HG03175 (cell line): ENCODE data around the gene RAF1.
"Not testable (repeated sequence)": the region's sequence is repeated elsewhere in the genome, so short reads cannot be mapped to it uniquely, and the experiment has no call there.

Experiments
- ATAC-seq: cut with Tn5 transposase; IDR thresholded peaks from one replicate; pipeline ENCODE4 v1.9.1; 2021; ENCODE audit warnings: mild to moderate bottlenecking, moderate library complexity; ENCODE audit not compliant: unreplicated experiment

RAF1 gene

DNA sequence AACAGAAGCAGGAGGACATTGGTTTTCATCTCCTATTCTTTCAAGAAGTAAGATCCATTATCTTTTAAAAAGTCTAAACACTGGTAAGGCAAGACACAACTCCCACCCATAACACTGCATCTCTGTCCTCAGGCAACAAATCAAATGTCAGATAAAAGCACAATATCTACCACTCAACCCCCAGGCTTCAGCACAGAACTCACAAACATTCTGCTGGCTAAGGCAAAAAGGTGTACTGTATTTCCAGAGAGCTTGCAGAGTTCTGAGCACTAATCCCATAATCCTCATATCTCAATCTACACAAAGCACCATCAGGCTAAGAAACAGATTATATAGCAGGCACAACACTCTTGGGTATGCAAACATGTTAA, 20.9 kb downstream of the RAF1 start:
- no peak for ATAC-seq

DNA sequence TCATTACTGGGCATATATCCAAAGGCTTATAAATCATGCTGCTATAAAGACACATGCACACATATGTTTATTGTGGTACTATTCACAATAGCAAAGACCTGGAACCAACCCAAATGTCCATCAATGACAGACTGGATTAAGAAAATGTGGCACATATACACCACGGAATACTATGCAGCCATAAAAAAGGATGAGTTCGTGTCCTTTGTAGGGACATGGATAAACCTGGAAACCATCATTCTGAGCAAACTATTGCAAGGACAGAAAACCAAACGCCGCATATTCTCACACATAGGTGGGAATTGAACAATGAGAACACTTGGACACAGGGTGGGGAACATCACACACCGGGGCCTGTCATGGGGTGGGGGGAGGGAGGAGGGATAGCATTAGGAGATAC, 23.1 kb downstream of the RAF1 start:
- not testable (repeated sequence) for ATAC-seq

DNA sequence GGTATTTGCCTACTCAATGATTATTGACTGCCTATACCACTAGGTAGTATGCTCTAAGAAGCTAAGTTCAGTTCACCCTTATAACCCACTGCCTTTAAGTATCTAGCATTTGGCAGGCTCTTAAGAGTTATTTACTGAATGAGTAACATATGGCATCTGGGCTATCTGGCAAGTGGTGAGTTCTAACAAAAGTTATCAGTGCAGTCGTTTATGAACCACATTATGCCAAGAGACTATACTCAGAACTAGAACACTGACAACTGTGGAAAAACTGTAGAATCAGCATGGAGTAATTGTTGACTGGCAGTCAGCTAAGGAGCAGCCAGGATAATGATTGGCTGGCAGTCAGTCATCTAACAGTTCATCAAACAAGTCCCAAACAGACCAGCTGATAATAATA, 25.8 kb downstream of the RAF1 start:
- no peak for ATAC-seq

DNA sequence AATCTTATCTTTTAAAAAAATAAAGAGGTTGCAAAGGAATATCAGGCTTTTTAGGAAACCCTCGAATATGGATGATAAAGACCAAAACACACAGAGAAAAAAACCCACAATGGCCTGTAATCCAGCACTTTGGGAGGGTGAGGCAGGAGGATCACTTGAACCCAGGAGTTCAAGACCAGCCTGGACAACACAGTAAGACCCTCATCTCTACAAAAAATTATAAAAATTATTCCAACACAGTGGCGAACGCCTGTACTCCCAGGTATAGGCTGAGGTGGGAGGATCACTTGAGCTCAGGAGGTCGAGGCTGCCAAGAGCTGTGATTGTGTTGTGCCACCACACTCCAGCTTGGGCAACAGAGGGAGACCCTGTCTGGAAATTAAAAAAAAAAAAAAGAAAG, 30.8 kb downstream of the RAF1 start:
- no peak for ATAC-seq

DNA sequence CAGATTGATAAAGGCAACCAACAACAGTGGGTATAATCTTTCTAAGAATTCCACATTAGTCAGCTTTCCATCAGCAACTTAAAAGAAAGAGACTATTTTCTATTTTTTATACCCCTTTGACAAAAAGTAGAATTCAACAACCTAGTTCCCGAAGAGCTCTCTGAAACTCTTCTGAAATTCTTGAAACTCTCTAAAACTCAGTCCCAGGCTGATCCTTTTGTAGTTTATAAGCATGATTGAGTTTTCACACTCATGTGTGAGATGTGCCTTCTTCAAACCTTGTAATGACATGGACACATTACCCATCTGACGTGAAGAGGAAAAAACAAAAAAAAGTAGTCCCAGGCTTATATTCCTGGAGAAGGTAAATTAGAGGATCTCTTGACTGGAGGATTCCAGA, 31.4 kb downstream of the RAF1 start:
- ATAC-seq = no peak

DNA sequence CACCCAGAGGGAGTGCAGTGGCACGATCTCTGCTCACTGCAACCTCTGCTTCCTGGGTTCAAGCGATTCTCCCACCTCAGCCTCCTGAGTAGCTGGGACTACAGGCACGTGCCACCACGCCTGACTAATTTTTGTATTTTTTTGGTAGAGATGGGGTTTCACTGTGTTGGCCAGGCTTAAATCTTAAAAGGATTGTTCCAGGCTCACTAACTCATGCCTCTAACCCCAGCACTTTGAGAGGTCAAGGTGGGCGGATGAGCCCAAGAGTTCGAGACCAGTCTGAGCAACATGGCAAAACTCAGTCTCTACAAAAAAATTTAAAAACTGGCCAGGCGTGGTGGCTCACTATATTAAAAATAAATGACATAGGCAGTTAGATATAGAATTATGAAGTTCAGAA, 33.1 kb downstream of the RAF1 start:
- not testable (repeated sequence) for ATAC-seq

DNA sequence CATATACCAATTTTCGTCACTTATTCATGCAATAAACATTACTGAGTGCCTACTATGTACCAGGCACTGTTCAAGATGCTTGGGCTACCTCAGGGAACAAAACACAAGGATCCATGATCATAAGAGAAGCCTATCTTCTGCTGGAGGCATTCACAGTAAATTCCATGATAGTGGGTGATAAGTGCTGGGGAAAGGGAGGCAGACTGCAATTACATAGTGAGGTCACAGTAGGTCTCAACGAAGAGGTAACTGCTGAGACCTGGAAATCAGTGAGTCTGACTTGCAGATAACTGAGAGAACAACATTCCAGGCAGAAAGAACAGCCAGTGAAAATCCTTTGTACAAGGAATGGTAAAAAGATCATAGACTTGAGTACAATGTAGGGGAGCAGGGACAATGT, 33.6 kb downstream of the RAF1 start:
- ATAC-seq = no peak

DNA sequence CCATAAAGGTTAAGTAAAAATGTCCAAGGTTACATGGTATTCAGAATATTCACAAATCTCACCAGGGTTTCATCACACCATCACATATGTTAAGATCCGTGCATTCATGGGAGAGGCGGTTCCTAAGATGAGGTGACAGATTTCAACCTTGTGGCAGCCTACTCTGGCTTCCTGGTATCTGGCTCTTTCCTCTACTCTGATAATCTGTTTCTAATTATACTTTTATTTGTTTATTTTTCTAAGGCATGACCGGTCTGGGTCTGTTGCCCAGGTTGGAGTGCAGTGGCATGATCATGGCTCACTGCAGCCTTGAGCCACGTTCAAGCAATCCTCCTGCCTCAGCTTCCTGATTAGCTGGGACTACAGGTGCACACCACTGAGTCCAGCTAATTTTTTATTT, 34.4 kb downstream of the RAF1 start:
- ATAC-seq = no peak

DNA sequence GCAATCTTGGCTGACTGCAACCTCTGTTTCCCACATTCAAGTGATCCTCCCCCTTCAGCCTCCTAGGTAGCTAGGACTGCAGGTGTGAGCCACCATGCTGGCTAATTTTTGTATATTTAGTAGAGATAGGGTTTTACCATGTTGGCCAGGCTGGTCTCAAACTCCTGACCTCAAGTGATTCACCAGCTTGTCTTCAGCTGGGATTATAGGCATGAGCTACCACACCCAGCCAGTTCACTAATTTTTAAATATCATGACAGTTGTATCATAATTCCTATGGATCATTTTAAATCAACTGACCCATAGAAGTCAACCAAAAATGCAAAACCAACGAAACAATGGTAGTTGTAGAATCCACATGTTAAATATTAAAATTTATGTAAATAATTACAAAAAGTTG, 35.1 kb downstream of the RAF1 start:
- no peak for ATAC-seq

DNA sequence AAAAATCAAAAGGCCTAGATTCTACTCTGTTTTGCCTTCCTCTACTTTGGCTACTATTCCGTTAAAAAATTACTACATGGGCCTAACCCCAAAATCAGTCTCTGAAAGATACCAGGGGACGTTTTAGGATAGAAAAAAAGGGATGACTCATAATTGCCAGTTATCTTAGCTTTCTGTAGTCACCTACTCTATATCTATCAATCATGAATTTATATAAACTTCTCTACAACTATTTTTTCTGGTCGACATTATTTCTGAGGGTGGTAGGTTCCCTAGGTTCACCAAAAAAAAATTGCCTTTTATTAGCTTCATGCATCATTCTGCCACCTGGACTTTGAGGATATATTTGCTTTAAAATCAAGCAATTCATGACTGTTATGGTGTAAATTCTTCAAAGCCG, 36.5 kb downstream of the RAF1 start:
- ATAC-seq = no peak

DNA sequence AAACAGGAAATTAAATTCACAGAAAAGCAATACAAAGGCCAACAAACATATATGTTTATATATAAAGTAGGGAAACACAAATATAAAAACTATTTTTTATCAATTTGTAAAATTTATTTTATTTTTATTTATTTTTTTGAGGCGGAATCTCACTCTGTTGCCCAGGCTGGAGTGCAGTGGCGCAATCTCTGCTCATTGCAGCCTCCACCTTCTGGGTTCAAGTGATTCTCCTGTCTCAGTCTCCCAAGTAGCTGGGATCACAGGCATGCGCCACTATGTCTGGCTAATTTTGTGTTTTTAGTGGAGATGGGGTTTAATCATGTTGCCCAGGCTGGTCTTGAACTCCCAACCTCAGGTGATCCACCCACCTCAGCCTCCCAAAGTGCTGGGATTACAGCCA, 39.0 kb downstream of the RAF1 start:
- ATAC-seq = not testable (repeated sequence)

DNA sequence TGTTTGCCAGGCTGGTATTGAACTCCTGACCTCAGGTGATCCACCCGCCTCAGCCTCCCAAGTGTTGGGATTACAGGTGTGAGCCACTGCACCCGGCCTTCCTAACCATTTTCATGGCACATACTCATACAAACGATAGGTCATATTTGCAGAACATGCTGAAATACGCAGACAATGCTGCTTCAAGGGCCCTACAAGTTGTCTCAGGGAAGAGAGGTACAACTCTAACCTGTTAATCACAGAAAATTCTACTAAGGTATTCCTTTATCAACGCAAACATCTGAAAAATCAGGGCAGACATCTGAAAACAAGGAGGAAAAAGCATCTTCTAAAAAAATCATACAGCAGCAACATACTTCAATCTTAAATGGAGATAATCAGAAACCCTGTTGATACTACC, 39.9 kb downstream of the RAF1 start:
- no peak for ATAC-seq

DNA sequence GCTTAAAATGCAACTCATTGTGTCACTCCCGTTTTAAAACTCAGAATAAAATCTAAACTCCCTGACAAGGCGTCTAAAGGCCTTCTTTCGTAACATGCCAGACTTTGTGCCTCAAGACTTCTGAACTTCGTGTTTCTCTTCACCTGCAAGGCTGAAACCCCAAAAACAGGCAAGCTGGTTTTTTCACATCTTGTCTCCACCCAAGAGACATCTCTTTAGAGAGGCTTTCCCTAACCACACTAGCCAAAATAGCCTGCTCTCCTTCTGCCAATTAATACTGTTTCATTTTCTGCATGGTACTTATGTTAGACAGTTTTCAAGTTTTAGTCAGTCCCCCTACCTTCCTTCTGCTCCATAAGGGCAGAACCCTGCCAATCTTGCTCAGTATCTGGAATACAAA, 41.6 kb downstream of the RAF1 start:
- ATAC-seq = no peak

DNA sequence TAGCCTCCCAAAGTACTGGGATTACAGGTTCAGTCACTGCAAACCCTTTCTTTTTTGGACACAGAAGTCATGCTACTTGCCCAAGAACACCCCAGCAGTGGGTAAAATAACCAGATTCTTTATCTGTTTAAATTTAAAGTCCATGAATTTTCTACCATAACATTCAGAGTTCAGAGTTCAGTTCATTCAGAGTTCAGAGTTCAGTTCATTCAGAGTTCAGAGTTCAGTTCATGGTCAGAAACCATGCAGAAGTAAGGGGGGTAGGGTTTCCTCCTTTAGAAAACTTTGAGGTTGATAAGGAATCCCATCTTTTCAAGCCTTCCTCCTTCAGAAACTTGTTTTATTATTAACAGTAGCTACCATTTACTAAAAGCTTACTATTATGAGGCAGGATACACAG, 43.2 kb downstream of the RAF1 start:
- ATAC-seq = no peak

DNA sequence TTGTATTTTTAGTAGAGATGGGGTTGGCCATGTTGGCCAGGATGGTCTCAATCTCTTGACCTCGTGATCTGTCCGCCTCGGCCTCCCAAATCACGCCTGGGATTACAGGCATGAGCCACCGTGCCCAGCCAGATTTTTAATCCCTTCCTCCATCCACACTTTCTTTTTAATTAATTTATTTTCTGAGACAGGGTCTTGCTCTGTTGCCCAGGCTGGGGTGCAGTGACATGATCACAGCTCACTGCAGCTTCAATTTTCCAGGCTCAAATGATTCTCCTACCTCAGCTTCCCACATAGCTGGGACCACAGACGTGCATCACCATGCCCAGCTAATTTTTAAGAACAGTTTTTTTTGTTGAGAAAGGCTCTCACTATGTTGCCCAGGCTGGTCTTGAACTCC, 43.6 kb downstream of the RAF1 start:
- no peak for ATAC-seq

DNA sequence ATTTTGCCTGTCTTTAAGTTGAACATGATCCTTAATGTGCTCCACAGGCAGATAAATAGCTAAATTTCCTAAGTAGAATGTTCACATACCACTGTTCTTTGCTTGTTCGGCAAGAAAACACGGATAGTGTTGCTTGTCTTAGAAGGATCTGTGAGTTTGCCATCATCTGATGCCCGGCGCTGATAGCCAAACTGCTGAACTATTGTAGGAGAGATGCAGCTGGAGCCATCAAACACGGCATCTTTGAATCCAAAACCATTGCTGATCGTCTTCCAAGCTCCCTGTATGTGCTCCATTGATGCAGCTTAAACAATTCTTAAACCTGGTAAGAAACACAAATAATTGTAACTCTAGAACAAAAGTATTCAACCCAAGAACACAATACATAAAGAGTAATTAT, 45.5 kb downstream of the RAF1 start:
- no peak for ATAC-seq

DNA sequence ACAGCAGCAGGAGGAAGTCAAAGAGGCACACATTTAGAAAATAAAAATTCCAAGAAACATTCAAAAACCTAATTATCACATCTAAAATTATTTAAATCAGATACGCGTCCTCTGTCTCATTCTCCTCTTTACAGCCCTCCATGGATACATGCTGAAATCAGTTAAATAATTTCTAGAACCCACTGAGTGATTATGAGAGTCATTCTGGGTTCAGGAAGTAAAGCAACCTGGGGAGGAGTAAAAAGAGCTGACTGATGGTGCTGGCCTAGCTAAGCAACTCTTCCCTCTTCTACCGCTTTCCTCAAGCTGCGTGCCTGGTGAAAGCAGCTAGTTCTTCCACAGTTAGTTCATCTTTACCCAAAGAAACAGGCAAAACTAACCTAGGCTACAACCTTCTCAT, 48.7 kb downstream of the RAF1 start:
- ATAC-seq = no peak

DNA sequence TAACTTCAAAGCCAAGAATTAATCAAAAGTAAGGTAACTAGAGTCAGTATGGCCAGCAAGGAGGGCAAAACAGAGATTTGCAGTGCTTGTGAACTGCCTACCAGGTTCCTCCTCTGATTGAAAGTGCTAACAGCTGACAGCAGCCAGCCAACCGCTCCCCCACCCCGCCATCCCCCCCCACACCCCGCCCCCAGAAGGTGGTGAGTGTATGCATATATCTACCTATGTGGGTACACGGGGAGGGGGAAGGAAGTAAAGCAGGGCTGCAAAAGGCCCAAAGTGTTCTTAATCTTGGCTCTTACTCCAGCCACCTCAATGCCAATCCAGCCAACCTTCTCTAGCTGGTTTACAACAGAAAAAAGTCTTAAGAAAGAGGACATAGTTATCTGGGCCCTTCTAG, 50.7 kb downstream of the RAF1 start:
- ATAC-seq = no peak

DNA sequence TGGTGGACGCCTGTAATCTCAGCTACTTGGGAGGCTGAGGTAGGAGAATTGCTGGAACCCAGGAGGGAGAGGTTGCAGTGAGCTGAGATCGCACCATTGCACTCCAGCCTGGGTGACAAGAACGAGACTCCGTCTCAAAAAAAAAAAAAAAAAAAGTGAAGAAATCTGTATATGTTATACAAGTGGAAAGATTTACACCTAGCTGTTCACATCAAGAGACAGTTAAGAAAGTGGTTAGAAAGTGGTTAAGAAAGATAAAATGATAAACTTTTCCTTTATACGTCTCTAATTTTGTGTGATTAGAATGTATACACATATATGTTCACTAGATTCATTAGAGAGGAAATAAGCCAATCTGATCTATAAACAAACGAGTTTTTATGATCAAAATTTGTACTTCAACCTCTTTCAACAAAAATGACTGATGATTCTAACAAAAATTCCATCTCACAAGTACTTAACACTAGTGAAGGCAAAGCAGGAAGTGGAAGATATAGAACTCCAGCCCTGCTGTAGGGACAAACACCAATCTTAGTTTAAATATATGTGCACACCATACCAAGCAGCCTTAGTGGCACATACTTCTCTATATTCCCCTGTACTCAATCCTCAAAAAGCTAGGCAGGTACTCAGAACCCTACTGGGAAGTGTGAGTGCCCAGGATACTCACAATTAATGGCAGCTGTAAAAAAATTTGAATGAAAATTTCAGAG, 51.2 kb downstream of the RAF1 start:
- no peak for ATAC-seq

DNA sequence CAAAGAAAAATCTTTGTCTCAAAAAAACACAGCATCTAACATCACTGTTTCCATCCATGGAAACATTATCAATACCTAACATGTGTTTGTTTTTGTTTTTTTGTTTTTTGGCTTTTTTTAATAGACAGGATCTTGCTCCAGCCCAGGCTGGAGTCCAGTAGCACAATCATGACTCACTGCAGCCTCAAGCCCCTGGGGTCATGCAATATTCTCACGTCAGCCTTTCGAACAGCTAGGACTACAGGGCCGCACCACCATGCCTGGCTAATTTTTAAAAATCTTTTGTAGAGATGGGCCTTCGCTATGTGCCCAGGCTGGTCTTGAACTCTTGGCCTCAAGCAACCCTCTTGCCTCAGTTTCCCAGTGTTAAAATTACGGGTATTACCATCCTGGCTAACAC, 52.8 kb downstream of the RAF1 start:
- no peak for ATAC-seq

DNA sequence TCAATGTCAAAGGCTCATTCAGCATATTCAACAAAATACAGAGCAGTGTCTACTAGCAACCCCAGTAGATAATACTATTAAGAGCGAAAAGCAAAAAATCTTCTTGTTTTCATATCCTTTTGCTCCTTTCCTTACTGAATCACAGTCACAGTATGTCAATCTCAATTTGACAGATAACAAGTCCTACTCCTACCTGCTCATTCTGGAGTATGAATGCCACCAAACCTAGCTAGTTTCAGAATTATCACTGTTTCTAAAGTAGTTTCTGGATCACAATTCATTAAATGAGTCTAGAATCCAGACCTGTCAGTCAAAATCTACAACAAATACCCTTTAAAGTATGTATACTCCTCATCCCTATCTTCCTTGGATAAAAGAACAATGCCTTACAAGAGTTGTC, 55.5 kb downstream of the RAF1 start:
- ATAC-seq = no peak

DNA sequence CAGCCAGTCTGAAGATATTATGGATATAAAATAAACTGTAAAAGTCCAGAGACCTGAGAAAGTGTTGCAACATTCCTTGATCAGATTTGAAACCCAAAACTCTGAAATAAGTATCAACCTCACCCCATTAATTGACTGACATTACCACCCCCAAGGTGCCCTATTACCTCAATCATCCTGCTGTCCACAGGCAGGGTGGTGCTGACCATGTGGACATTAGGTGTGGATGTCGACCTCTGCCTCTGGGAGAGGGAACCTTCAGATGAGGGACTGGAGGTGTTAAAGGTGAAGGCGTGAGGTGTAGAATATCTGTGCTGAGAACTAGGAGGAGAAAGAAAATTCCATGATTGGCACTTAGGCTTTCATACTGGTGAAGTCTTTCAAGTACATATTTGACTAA, 59.9 kb downstream of the RAF1 start:
- no peak for ATAC-seq

DNA sequence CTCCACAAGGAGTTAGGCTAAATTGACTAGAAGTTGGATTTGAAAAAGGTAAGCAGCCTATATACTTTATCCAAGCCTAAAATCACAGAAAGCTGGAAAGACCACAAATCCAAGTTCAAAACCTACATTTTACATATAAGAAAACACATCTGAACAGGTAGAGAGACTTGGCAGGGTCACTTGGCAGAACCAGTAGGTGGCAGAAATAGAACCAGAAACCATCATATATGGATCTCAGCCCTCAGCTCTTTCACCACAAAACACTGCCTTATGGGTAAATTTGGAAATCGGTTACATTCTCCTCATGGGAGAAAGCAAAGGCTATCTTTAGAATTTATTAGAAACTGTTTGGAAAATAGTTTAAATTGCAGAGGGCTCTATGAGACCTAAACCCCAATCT, 62.8 kb downstream of the RAF1 start:
- no peak for ATAC-seq

DNA sequence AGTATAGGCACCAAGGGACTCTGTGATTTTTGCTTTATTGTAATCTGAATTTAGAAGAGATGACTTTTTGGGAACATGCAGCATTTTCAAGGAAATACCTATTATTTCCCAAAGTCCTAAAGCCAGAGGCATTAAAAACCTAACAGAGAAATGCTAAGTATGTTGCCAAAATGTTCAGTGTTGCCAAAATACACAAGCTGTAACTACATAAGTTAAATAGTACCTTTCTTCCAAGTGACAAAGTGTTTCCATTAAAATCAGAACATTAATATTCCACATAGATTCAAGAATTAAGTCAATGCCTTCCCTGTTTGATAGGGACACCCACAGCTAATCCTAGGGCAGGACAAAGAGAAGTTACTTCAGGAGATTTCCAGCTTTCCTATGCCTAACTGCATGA, 65.0 kb downstream of the RAF1 start:
- no peak for ATAC-seq
